Subcutaneous abdominal adipose tissue (tissue), 5 donors: ENCODE results near the gene GIPC3.

Experiments
- H3K27ac ChIP-seq: one replicate; pipeline ENCODE4 v1.7.0; 2013; ENCODE audit warnings: low read depth, mild to moderate bottlenecking, inconsistent platforms, low read length, moderate library complexity
- H3K27me3 ChIP-seq, 5 donors: one replicate each; pipeline ENCODE4 v1.7.0; 2013; ENCODE audit warnings: low read length in 5 of 5, inconsistent platforms in 1 of 5; ENCODE audit not compliant: control insufficient read depth in 5 of 5, insufficient read depth in 4 of 5
- H3K36me3 ChIP-seq, 5 donors: one replicate each; pipeline ENCODE4 v1.7.0; 2013; ENCODE audit warnings: low read length in 5 of 5; ENCODE audit not compliant: control insufficient read depth in 5 of 5, insufficient read depth in 5 of 5
- H3K4me1 ChIP-seq, 5 donors: one replicate each; pipeline ENCODE4 v1.7.0; 2013; ENCODE audit warnings: low read length in 5 of 5, mild to moderate bottlenecking in 3 of 5, moderate library complexity in 1 of 5; ENCODE audit not compliant: control insufficient read depth in 5 of 5, insufficient read depth in 5 of 5
- H3K4me3 ChIP-seq, 5 donors: one replicate each; pipeline ENCODE4 v1.7.0; 2013; ENCODE audit warnings: low read length in 5 of 5, low read depth in 1 of 5
- H3K9ac ChIP-seq, 5 donors: one replicate each; pipeline ENCODE4 v1.7.0; 2013; ENCODE audit warnings: low read length in 5 of 5, mild to moderate bottlenecking in 4 of 5, moderate library complexity in 3 of 5
- H3K9me3 ChIP-seq, 5 donors: one replicate each; pipeline ENCODE4 v1.7.0; 2013; ENCODE audit warnings: low read length in 5 of 5; ENCODE audit not compliant: control insufficient read depth in 5 of 5
- donor health status: healthy.
- donor health status: healthy.
- donor health status: healthy.
- donor health status: healthy.
- donor health status: healthy.

The GIPC3 gene

GRCh38 chr19:3550947-3551791, 34.1 kb upstream of the GIPC3 start:
- H3K27me3 ChIP-seq, result no peaks in the 10 kb centered on the region
- H3K27ac ChIP-seq, result no peak overlapping the region
- no peaks in the 10 kb centered on the region for H3K9me3 ChIP-seq
- H3K36me3 ChIP-seq, result peaks cover 0 to 39% (median 18%) of the 10 kb centered on the region in 5 donors
- no peak overlapping the region for H3K4me3 ChIP-seq
- H3K4me1 ChIP-seq, result peaks cover 0 to 35% (median 29%) of the 10 kb centered on the region in 5 donors
- H3K9ac ChIP-seq, result no peak overlapping the region

- Histone ChIP-seq H3K9me3 (no peaks in the 10 kb centered on the region), H3K36me3 (peaks cover 0 to 34% (median 13%) of the 10 kb centered on the region in 5 donors), H3K4me3 (no peak overlapping the region), H3K9ac (no peak overlapping the region), H3K27me3 (no peaks in the 10 kb centered on the region), H3K27ac (no peak overlapping the region), H3K4me1 (peaks cover 0 to 40% (median 35%) of the 10 kb centered on the region in 5 donors)
These were observed 33.5 kb upstream of the GIPC3 start for GRCh38 chr19:3551792-3552095.

- Histone ChIP-seq H3K9ac (peak overlapping the region in 2 of 5 donors; percentile 47 to 61), H3K9me3 (no peaks in the 10 kb centered on the region), H3K4me3 (peak overlapping the region in 4 of 5 donors; percentile 7 to 32 (median 22)), H3K4me1 (peaks cover 0 to 54% (median 42%) of the 10 kb centered on the region in 5 donors), H3K36me3 (peaks cover 0 to 11% (median 0%) of the 10 kb centered on the region in 5 donors), H3K27me3 (no peaks in the 10 kb centered on the region), H3K27ac (peak overlapping the region; percentile 6)
These were observed 30.8 kb upstream of the GIPC3 start for GRCh38 chr19:3554254-3555083.

GRCh38 chr19:3555653-3556422, 29.4 kb upstream of the GIPC3 start:
- peak overlapping the region; percentile 23 for H3K27ac ChIP-seq

GRCh38 chr19:3556423-3556977, 28.8 kb upstream of the GIPC3 start:
- peaks cover 0 to 54% (median 42%) of the 10 kb centered on the region in 5 donors for H3K4me1 ChIP-seq
- peak overlapping the region; percentile 23 for H3K27ac ChIP-seq
- no peaks in the 10 kb centered on the region for H3K9me3 ChIP-seq
- peak overlapping the region; percentile 87 to 99 (median 96) for H3K4me3 ChIP-seq
- H3K27me3 ChIP-seq, result no peaks in the 10 kb centered on the region
- peak overlapping the region; percentile 79 to 97 (median 87) for H3K9ac ChIP-seq
- H3K36me3 ChIP-seq, result no peaks in the 10 kb centered on the region

More at GRCh38 chr19:3555653-3556422, 29.4 kb upstream of the GIPC3 start:
- H3K4me3 ChIP-seq, result peak overlapping the region; percentile 87 to 99 (median 96)
- peak overlapping the region in 4 of 5 donors; percentile 79 to 97 (median 86) for H3K9ac ChIP-seq
- H3K9me3 ChIP-seq, result no peaks in the 10 kb centered on the region
- no peaks in the 10 kb centered on the region for H3K27me3 ChIP-seq
- H3K36me3 ChIP-seq, result peaks cover 0 to 5% (median 0%) of the 10 kb centered on the region in 5 donors
- H3K4me1 ChIP-seq, result peaks cover 0 to 54% (median 42%) of the 10 kb centered on the region in 5 donors

- H3K4me3 ChIP-seq, result peak overlapping the region; percentile 87 to 99 (median 96)
- H3K36me3 ChIP-seq, result no peaks in the 10 kb centered on the region
- H3K9ac ChIP-seq, result peak overlapping the region; percentile 79 to 97 (median 87)
- H3K4me1 ChIP-seq, result peaks cover 0 to 54% (median 42%) of the 10 kb centered on the region in 5 donors
- H3K27ac ChIP-seq, result peak overlapping the region; percentile 23
- H3K9me3 ChIP-seq, result no peaks in the 10 kb centered on the region
- no peaks in the 10 kb centered on the region for H3K27me3 ChIP-seq
These were observed 28.3 kb upstream of the GIPC3 start for GRCh38 chr19:3556978-3557460.

- Histone ChIP-seq H3K9me3 (no peaks in the 10 kb centered on the region), H3K4me1 (peaks cover 0 to 51% (median 41%) of the 10 kb centered on the region in 5 donors), H3K4me3 (peak within 1 kb of the TSS; percentile 87 to 99 (median 96)), H3K27ac (peak within 1 kb of the TSS; percentile 46), H3K27me3 (no peaks in the 10 kb centered on the region), H3K36me3 (no peaks in the 10 kb centered on the region), H3K9ac (peak within 1 kb of the TSS; percentile 79 to 97 (median 87))
These were observed 27.6 kb upstream of the GIPC3 start, which contains the start of gene MFSD12 for GRCh38 chr19:3557461-3558248. Gene MFSD12 (minus strand): TSS chr19:3557586. CDS start chr19:3557403, 183 bp downstream.

- Histone ChIP-seq H3K9me3 (no peaks in the 10 kb centered on the region), H3K36me3 (no peaks in the 10 kb centered on the region), H3K27me3 (no peaks in the 10 kb centered on the region)
These were observed 21.4 kb upstream of the GIPC3 start for GRCh38 chr19:3563709-3564524.

More at GRCh38 chr19:3563709-3564524, 21.4 kb upstream of the GIPC3 start:
- Histone ChIP-seq H3K9ac (no peak overlapping the region), H3K27ac (no peak overlapping the region), H3K4me3 (no peak overlapping the region), H3K4me1 (peaks cover 0 to under 1% (median 0%) of the 10 kb centered on the region in 5 donors)
